ENCODE data around the gene DLGAP1.

DNA sequence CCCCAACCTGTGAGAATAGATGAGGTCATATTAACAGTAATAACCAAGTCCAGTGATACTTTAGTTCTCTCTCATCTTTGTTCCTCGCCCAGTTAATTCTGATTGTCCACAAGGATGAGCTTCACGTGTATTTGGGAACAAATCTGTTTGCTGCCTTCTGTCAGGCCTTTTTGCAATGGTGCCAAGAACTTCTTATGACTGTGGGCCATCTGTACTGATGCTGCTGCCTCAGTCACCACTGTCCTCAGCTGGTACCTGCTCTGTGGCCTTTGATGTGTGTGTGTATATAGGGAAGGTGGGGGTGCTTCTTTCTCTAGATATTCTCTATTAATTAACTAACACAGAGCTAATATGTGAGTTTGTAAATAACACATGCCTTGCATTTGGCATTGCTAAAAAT, 612.3 kb downstream of the DLGAP1 start:
- TF ChIP-seq, protein P1, sequence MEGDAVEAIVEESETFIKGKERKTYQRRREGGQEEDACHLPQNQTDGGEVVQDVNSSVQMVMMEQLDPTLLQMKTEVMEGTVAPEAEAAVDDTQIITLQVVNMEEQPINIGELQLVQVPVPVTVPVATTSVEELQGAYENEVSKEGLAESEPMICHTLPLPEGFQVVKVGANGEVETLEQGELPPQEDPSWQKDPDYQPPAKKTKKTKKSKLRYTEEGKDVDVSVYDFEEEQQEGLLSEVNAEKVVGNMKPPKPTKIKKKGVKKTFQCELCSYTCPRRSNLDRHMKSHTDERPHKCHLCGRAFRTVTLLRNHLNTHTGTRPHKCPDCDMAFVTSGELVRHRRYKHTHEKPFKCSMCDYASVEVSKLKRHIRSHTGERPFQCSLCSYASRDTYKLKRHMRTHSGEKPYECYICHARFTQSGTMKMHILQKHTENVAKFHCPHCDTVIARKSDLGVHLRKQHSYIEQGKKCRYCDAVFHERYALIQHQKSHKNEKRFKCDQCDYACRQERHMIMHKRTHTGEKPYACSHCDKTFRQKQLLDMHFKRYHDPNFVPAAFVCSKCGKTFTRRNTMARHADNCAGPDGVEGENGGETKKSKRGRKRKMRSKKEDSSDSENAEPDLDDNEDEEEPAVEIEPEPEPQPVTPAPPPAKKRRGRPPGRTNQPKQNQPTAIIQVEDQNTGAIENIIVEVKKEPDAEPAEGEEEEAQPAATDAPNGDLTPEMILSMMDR (IDR thresholded peaks at IDR 0.05; ENCODE audit: insufficient read depth, low read length): no peak
- TF ChIP-seq SPI1 (IDR thresholded peaks at IDR 0.05; ENCODE audit: borderline replicate concordance, low read depth) (no peak), GABPA (IDR thresholded peaks at IDR 0.05; ENCODE audit: low read depth) (no peak), POLR2AphosphoS5 (IDR thresholded peaks at IDR 0.05; ENCODE audit: low read depth) (no peak)

Data from HL-60 (cell line).